GM18520 (cell line): ENCODE measurements around the gene SURF4.
A peak's percentile ranks its signal among the peaks of the same experiment; 100 is the strongest.

Experiments
- ATAC-seq: cut with Tn5 transposase; IDR thresholded peaks from one replicate; pipeline ENCODE4 v1.9.1; 2021; ENCODE audit not compliant: unreplicated experiment

Gene SURF4

GRCh38 chr9:133353548-133353947 is 22.3 kb downstream of the SURF4 start:
- no peak for ATAC-seq

GRCh38 chr9:133352635-133353340 is 23.1 kb downstream of the SURF4 start:
- no peak for ATAC-seq

- no peak for ATAC-seq
These were observed 23.8 kb downstream of the SURF4 start for GRCh38 chr9:133351908-133352634.

GRCh38 chr9:133351526-133351907 is 24.3 kb downstream of the SURF4 start:
- ATAC-seq = no peak

GRCh38 chr9:133349965-133350616 is 25.8 kb downstream of the SURF4 start:
- ATAC-seq = no peak

GRCh38 chr9:133348718-133349573 is 26.9 kb downstream of the SURF4 start:
- no peak for ATAC-seq

GRCh38 chr9:133347985-133348717 is 27.7 kb downstream of the SURF4 start, which contains the start of the genes MED22 and RPL7A:
TSS of gene MED22 (minus strand) at chr9:133348131. CDS start at chr9:133346662, 1,469 bp downstream.
TSS of gene RPL7A (plus strand) at chr9:133348218. CDS start at chr9:133348244, 26 bp downstream.
- ATAC-seq = peak; percentile 58

- ATAC-seq = peak; percentile 17
These were observed 28.3 kb downstream of the SURF4 start for GRCh38 chr9:133347515-133347984.

GRCh38 chr9:133346021-133346785 is 29.7 kb downstream of the SURF4 start:
- no peak for ATAC-seq

- ATAC-seq = no peak
These were observed 30.3 kb downstream of the SURF4 start for GRCh38 chr9:133345596-133345995.

- no peak for ATAC-seq
These were observed 30.9 kb downstream of the SURF4 start for GRCh38 chr9:133344979-133345378.

GRCh38 chr9:133344071-133344470 is 31.8 kb downstream of the SURF4 start:
- no peak for ATAC-seq

GRCh38 chr9:133342570-133342969 is 33.3 kb downstream of the SURF4 start:
- ATAC-seq = no peak

- no peak for ATAC-seq
These were observed 33.8 kb downstream of the SURF4 start for GRCh38 chr9:133342069-133342406.

GRCh38 chr9:133341369-133342068 is 34.3 kb downstream of the SURF4 start:
- no peak for ATAC-seq

GRCh38 chr9:133340916-133341315 is 34.9 kb downstream of the SURF4 start:
- no peak for ATAC-seq

GRCh38 chr9:133340256-133340655 is 35.6 kb downstream of the SURF4 start:
- no peak for ATAC-seq

GRCh38 chr9:133339641-133340040 is 36.2 kb downstream of the SURF4 start:
- no peak for ATAC-seq
